Thoracic aorta (tissue), 2 donors: ENCODE measurements around the gene CAMSAP1. TPM values are rescaled to one million over a fixed set of nuclear protein-coding genes. Genes with fewer than 3 reads are reported as not detected.

Experiments
- ATAC-seq: fragments of 150-250 bp; one replicate; pipeline ENCODE4 v1.8.0; 2017; ENCODE audit warnings: low read depth; ENCODE audit not compliant: insufficient number of reproducible peaks, low FRiP score
- DNase-seq: peaks from one replicate; pipeline ENCODE4 v3.0.0-alpha.2; 2020; ENCODE audit warnings: low spot score
- H3K27ac ChIP-seq, 2 donors: fragments of 200-600 bp; sonication (generic); 1 replicate in 1 of 2; 2 replicates in 1 of 2; pipeline ENCODE4 v1.5.1; 2016; ENCODE audit warnings: mild to moderate bottlenecking in 2 of 2, moderate library complexity in 2 of 2
- H3K27me3 ChIP-seq: fragments of 200-600 bp; sonication (generic); replicated peaks from 2 replicates; pipeline ENCODE4 v1.6.0; 2016; ENCODE audit warnings: mild to moderate bottlenecking; ENCODE audit not compliant: insufficient read depth
- H3K36me3 ChIP-seq: fragments of 200-600 bp; sonication (generic); one replicate; pipeline ENCODE4 v1.5.1; 2016
- H3K4me1 ChIP-seq, 2 donors: fragments of 200-600 bp; sonication (generic); 1 replicate in 1 of 2; 2 replicates in 1 of 2; pipeline versions ENCODE4 v1.5.1 to v1.6.0; 2016; ENCODE audit warnings: low read depth in 2 of 2, mild to moderate bottlenecking in 1 of 2; ENCODE audit not compliant: control insufficient read depth in 1 of 2
- H3K4me3 ChIP-seq: fragments of 200-600 bp; sonication (generic); 2 replicates; pipeline ENCODE4 v1.5.1; 2016; ENCODE audit warnings: mild to moderate bottlenecking
- H3K9me3 ChIP-seq: fragments of 200-600 bp; sonication (generic); 2 replicates; pipeline ENCODE4 v1.5.1; 2016
- total RNA-seq, 2 donors: library from RNA; depleted of rRNA; stranded (reverse); fragments of >200 nt; gene quantifications; one replicate each; pipeline versions ENCODE4 v1.1.0 to v1.2.3, GENCODE V29; 2016
- TF ChIP-seq, protein P1 (sequence below): fragments of 200-600 bp; sonication (generic); IDR thresholded peaks from one replicate; pipeline ENCODE4 v1.5.1; 2019; ENCODE audit warnings: antibody characterized with exemption

The CAMSAP1 gene
- total RNA-seq, 2 donors from 2014 or later: 19.1 to 20.2 TPM

DNA sequence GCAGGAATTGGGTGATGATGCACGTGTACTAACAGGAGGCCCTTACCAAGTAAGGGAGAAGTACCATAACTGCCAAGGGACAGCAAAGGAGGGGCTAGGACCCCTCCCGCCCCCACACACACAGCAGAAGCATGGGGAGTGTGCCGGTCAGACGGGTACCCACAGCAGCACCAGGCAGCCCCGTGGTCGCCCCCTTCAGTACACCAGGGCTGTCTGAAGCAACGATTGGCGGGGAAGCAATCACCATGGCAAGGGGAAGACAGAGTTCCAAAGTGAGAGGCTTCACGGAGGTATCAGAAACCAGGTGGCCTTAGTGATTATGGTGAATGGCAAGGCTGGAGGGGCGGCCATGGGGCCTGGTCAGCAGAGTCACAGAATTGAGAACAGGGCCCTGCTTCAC lies 72.2 kb downstream of the CAMSAP1 start:
- Histone ChIP-seq H3K27ac (no peak overlapping the region), H3K4me3 (no peak overlapping the region), H3K9me3 (no peaks in the 10 kb centered on the region), H3K36me3 (no peaks in the 10 kb centered on the region), H3K27me3 (no peaks in the 10 kb centered on the region), H3K4me1 (no peaks in the 10 kb centered on the region)
- TF ChIP-seq, protein P1, sequence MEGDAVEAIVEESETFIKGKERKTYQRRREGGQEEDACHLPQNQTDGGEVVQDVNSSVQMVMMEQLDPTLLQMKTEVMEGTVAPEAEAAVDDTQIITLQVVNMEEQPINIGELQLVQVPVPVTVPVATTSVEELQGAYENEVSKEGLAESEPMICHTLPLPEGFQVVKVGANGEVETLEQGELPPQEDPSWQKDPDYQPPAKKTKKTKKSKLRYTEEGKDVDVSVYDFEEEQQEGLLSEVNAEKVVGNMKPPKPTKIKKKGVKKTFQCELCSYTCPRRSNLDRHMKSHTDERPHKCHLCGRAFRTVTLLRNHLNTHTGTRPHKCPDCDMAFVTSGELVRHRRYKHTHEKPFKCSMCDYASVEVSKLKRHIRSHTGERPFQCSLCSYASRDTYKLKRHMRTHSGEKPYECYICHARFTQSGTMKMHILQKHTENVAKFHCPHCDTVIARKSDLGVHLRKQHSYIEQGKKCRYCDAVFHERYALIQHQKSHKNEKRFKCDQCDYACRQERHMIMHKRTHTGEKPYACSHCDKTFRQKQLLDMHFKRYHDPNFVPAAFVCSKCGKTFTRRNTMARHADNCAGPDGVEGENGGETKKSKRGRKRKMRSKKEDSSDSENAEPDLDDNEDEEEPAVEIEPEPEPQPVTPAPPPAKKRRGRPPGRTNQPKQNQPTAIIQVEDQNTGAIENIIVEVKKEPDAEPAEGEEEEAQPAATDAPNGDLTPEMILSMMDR: no peak
- ATAC-seq (no peak), DNase-seq (no peak)

DNA sequence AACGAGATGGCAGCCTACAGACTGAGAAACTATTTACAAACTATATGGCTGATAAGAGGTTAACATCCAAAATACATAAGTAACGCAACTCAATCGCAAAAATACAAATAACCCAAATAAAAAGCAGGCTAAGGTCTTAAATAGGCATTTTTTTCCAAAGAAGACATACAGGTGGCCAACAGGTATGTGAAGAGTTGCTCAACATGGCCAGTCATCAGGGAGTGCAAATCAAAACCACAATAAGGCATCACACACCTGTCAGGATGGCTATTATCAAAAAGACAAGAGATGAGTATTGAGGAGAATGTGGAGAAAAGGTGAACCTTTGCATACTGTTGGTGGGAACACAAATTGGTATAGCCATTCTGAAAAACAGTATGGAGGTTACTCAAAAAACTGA lies 73.5 kb downstream of the CAMSAP1 start:
- no peak for ATAC-seq
- Histone ChIP-seq H3K27me3 (no peaks in the 10 kb centered on the region), H3K4me3 (no peak overlapping the region), H3K4me1 (no peaks in the 10 kb centered on the region), H3K9me3 (no peaks in the 10 kb centered on the region), H3K27ac (no peak overlapping the region), H3K36me3 (no peaks in the 10 kb centered on the region)
- no peak for DNase-seq
- TF ChIP-seq, protein P1: no peak

DNA sequence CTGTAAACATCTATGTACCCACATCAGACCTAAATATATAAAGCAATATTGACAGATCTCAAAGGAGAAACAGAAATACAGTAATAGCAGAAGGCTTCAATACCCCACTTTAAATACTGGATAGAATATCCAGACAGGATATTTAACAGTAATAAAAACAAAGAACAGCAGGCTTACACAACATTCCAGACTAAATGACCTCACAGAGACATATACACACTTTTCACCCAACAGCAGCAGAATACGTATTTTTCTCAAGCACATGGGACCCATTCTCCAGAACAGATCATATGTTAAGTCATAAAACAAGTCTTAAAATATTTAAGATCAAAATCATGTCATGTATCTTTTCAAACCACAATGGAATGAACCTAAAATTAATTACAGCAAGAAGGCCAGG lies 76.8 kb downstream of the CAMSAP1 start:
- TF ChIP-seq, protein P1: no peak
- Histone ChIP-seq H3K36me3 (no peaks in the 10 kb centered on the region), H3K4me3 (no peak overlapping the region), H3K27me3 (no peaks in the 10 kb centered on the region), H3K4me1 (no peaks in the 10 kb centered on the region), H3K27ac (no peak overlapping the region), H3K9me3 (no peaks in the 10 kb centered on the region)
- ATAC-seq (no peak), DNase-seq (no peak)

DNA sequence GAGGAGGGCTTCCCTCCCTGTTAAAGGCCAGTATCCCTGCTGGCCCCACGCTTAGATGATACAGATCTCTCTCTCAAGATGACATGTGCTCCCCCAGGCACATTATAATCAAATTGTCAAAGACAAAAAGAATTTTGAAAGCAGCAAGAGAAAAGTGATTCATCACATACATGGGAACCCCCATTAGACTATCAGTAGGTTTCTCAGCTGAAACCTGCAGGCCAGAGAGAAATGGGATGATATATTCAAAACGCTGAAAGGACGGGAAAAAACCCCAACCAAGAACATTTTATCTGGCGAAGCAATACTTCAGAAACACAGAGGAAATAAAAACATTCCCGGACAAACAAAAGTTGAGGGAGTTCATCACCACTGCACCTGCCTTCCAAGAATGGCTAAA lies 78.7 kb downstream of the CAMSAP1 start:
- ATAC-seq: no peak
- TF ChIP-seq, protein P1: no peak

DNA sequence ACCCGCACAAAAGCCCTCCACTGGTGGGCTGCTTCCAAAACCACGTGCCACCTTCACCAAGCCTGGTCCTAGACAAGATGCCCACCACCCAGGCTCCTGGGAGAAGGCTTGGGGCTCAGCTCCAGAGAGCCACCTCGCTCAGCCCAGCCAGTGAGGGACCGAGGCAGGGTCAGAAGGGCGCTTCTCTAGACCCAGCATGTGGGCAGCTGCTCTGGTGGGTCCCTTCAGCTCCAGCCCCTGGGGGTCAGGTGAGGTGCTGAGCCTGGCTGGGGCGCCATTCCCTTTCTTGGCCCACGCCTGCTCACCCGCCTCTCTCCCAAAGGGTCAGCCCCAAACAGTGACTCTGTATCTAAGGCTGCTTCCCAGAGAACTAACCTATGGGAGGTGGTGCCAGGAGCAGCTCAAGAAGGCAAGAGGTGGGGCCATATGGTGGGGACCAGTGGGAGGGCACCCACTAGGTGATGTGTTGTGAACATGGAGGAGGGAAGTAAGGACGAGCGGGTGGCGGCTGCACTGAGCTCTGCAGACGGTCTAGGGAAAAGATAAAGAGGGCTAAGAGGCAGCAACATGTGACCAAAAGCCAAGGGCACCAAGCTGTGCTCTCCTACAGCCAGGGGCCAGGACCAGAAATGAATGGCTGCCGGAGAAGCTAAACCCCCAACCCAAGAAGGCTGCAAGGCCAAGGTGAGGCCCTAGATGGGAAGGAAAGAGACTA lies 79.3 kb downstream of the CAMSAP1 start:
- Histone ChIP-seq H3K27me3 (no peaks in the 10 kb centered on the region), H3K27ac (no peak overlapping the region), H3K4me1 (no peaks in the 10 kb centered on the region), H3K36me3 (peaks cover 13% of the 10 kb centered on the region), H3K4me3 (no peak overlapping the region), H3K9me3 (no peaks in the 10 kb centered on the region)
- TF ChIP-seq, protein P1: no peak
- DNase-seq (no peak), ATAC-seq (no peak)

More for the DNA sequence above, 78.7 kb downstream of the CAMSAP1 start:
- H3K4me3 ChIP-seq: no peak overlapping the region
- DNase-seq: no peak
- H3K36me3 ChIP-seq: peaks cover 6% of the 10 kb centered on the region
- H3K27me3 ChIP-seq: no peaks in the 10 kb centered on the region
- no peaks in the 10 kb centered on the region for H3K4me1 ChIP-seq
- no peak overlapping the region for H3K27ac ChIP-seq
- no peaks in the 10 kb centered on the region for H3K9me3 ChIP-seq
